Heart left ventricle (tissue), 16 donors: ENCODE data around the gene KRT31. TPM values are rescaled to one million over a fixed set of nuclear protein-coding genes. Genes with fewer than 3 reads are reported as not detected.
"Not testable (repeated sequence)": the region's sequence is repeated elsewhere in the genome, so short reads cannot be mapped to it uniquely, and the experiment has no call there.

ENCODE experiments used
- ATAC-seq, 4 donors: fragments of 200-7000 bp; cut with Tn5 transposase; one replicate each; pipeline ENCODE4 v1.9.1; 2020 to 2022; ENCODE audit warnings: moderate library complexity in 4 of 4, mild to moderate bottlenecking in 3 of 4, moderate number of reproducible peaks in 1 of 4
- DNase-seq, 5 donors: peaks; one replicate each; pipeline ENCODE4 v3.0.0-alpha.2; 2020
- H3K27ac ChIP-seq, 12 donors: fragments of 200-600 bp; sonication (generic) in 4 of 12; one replicate each; pipeline versions ENCODE4 v1.5.0 to v1.8.0; 2016 to 2022; ENCODE audit warnings: mild to moderate bottlenecking in 2 of 12
- H3K27me3 ChIP-seq, 9 donors: fragments of 200-600 bp; sonication (generic) in 2 of 9; one replicate each; pipeline versions ENCODE4 v1.5.1 to v1.8.0; 2016 to 2022; ENCODE audit warnings: mild to moderate bottlenecking in 3 of 9
- H3K36me3 ChIP-seq, 9 donors: fragments of 200-600 bp; sonication (generic) in 2 of 9; one replicate each; pipeline versions ENCODE4 v1.5.0 to v1.8.0; 2018 to 2022; ENCODE audit warnings: mild to moderate bottlenecking in 2 of 9
- H3K4me1 ChIP-seq, 12 donors: fragments of 200-600 bp; sonication (generic) in 4 of 12; one replicate each; pipeline versions ENCODE4 v1.5.0 to v1.8.0; 2016 to 2022; ENCODE audit warnings: mild to moderate bottlenecking in 3 of 12
- H3K4me3 ChIP-seq, 12 donors: fragments of 200-600 bp; sonication (generic) in 4 of 12; one replicate each; pipeline versions ENCODE4 v1.5.0 to v1.8.0; 2017 to 2022; ENCODE audit warnings: mild to moderate bottlenecking in 9 of 12, moderate library complexity in 4 of 12
- H3K9me3 ChIP-seq, 12 donors: fragments of 200-600 bp; sonication (generic) in 4 of 12; one replicate each; pipeline versions ENCODE4 v1.5.0 to v1.8.0; 2016 to 2022; ENCODE audit warnings: mild to moderate bottlenecking in 1 of 12
- CTCF ChIP-seq, 12 donors: fragments of 200-600 bp; sonication (generic) in 4 of 12; IDR thresholded peaks; one replicate each; pipeline versions ENCODE4 v1.5.0 to v1.8.0; 2018 to 2022; ENCODE audit warnings: antibody characterized with exemption in 12 of 12, mild to moderate bottlenecking in 5 of 12
- POLR2A ChIP-seq, 2 donors: fragments of 450-650 bp; IDR thresholded peaks; one replicate each; pipeline ENCODE4 v1.6.1; 2017; ENCODE audit warnings: antibody characterized with exemption in 2 of 2, mild to moderate bottlenecking in 2 of 2, moderate library complexity in 2 of 2
- WGBS, 4 donors: extraction: QIAGEN DNeasy Blood & Tissue Kit in 2 of 4; methylation state at CpG; one replicate each; pipeline versions ENCODE4 v1.1.5 to v1.1.7; 2013 to 2018; 5-methylcytosine and 5-hydroxymethylcytosine counted together
- intact Hi-C, 10 donors: fragments of 100-400 bp; cut with DNase I; formaldehyde crosslinking; loops; one replicate each; pipeline versions ENCODE4 v1.11.1 to v1.14.2; 2022
- polyA plus RNA-seq, 2 donors: library from polyadenylated mRNA; stranded (reverse); fragments of 200-250 nt; gene quantifications; one replicate each; pipeline ENCODE4 v1.2.3, GENCODE V29; 2013
- total RNA-seq, 9 donors: library from RNA; depleted of rRNA in 2 of 9; stranded (reverse); fragments of >200 nt in 2 of 9; fragmentation: NEBNext Ultra II Directional in 3 of 9; extraction: Animal tissue kit (Norgen Biotek cat#: 25700) in 3 of 9; gene quantifications; one replicate each; pipeline versions ENCODE4 v1.1.0 to v1.2.4, GENCODE V29; 2016 to 2023
- donor health status: ischemic (EF 13 %, LVEDD 7.1; RV severe dilation, severe dysfunction).
- donor health status: healthy with polysubstance abuse.
- donor health status: DM: no; HTN: yes; CAD: no.
- donor health status: DM: no; HTN: no; CAD: no.
- donor health status: ischemic (EF 25% LVEDD 6.9; RV normal size, moderate dysfunction).
- donor health status: ischemic (EF 25% LVEDD 5.7; RV mildly dilated, moderate dysfunction).
- donor health status: healthy.
- donor health status: DM: yes; HTN: yes; CAD: no.
- donor health status: ischemic (EF 35%, LVEDD 5.7; RV mildly dilated, moderate dysfunction).
- donor health status: nonischemic (EF 11% LVEDD 7.7; RV severe dilation, severe dysfunction).
- donor health status: DM: yes; HTN: yes; CAD: no.
- donor health status: PGD.
- donor health status: ischemic (EF 29% LVEDD 5.4; RV normal size, mild dysfunction).
- donor health status: nonischemic (EF 23%, LVEDD 6.1; RV moderate dilation, normal function).

The KRT31 gene
- total and polyA plus RNA-seq, 11 donors = not detected

DNA sequence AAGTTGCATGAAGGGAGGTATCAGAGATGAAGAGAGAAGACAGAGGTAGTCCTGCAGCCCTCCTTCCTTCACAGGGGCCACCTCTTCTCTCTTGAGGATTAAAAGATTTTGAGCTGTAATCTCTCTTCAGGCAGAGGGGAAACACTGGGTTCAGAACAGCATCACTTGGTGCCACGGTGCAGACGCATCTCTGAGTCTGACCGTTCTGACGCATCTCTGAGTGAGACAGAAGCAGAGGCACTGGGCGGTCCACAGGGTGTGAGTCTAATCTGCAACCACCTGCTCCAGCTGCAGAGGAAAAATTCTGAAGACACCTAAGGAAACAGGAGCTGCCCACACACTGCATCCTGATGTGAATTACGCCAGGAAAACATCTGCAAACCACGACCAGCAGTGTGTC lies 32.3 kb upstream of the KRT31 start:
- H3K4me3 ChIP-seq = no peak overlapping the region
- H3K27ac ChIP-seq = no peak overlapping the region
- no peaks in the 10 kb centered on the region for H3K9me3 ChIP-seq
- H3K4me1 ChIP-seq = peaks cover 0 to 9% (median 0%) of the 10 kb centered on the region in 12 donors
- no peak for ATAC-seq
- 58 to 73% (median 63%) methylated on average over 7 of the region's 7 CpGs for WGBS, 4 donors
- peaks cover 0 to 21% (median 0%) of the 10 kb centered on the region in 9 donors for H3K27me3 ChIP-seq
- intact Hi-C loops = no loop called here
- no peak for TF ChIP-seq POLR2A (IDR thresholded peaks at IDR 0.05)
- TF ChIP-seq CTCF (IDR thresholded peaks at IDR 0.05) = no peak
- no peak for DNase-seq
- H3K36me3 ChIP-seq = no peaks in the 10 kb centered on the region

DNA sequence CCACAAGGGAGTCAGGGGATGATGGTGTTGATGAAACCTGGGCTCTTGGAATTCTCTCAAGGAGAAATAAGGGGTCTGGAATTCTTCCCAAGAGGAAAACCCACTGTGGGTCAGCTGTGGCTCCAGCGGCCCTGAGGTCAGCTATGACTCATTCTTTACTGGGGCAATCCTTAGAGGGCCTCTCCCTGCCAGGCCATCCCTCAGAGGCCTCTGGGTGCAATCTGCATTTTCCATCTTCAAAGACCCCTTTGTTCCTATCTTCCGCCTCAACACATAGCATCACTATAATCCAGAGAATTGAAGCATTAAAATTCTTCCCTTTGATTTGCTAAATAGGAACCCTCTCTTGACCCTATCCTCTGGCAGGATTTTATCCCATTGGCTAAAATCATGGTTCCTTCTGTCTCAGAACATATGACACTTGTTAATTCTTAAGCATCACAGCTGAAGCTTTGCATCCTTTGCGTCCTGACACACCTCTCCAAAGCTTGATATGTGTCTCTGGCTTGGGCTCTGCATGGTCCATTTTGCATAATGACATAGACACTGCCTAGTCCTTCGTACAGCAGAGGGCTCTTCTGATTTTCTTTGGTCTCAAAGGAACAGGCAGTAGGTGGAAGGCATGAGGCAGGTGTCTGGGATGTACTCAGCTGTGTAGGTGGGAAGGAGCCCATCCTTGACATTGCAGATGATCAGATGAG lies 31.3 kb upstream of the KRT31 start:
- H3K4me3 ChIP-seq = no peak overlapping the region
- H3K36me3 ChIP-seq = no peaks in the 10 kb centered on the region
- H3K27ac ChIP-seq = no peak overlapping the region
- intact Hi-C loops = no loop called here
- H3K4me1 ChIP-seq = peaks cover 0 to under 1% (median 0%) of the 10 kb centered on the region in 12 donors
- no peaks in the 10 kb centered on the region for H3K9me3 ChIP-seq
- peaks cover 0 to 21% (median 0%) of the 10 kb centered on the region in 9 donors for H3K27me3 ChIP-seq
- 55 to 62% (median 58%) methylated on average over 4 of the region's 4 CpGs for WGBS, 4 donors
- TF ChIP-seq CTCF (IDR thresholded peaks at IDR 0.05) (no peak), POLR2A (IDR thresholded peaks at IDR 0.05) (no peak)
- DNase-seq = no peak
- no peak for ATAC-seq

DNA sequence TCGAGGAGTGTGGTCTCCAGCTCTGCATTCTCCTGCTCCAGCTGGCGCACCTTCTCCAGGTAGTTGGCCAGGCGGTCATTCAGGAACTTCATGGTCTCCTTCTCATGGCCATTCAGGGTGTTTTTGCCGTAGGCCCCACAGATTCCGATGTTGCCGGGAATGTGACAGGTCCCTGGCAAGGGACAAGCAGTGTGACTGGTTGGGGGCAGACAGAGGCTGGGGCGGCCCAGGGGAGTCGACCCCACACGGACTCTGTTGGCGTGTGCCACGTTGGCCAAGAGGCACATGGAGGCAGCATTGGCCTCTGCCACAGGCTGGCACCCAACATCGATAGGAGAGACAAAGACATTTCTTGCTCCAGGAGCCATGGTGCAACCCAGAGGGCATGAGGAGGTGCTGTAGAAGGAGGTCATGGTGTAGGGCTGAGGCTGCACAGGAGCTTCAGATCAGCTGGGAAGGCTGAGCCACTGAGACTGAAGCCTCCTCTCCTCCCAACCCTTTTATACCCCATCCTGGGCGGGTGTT lies 26.8 kb upstream of the KRT31 start, which contains the start of gene KRT37:
Gene KRT37, minus strand, starts transcription at position 475 of the 525 bp plus-strand sequence. Its CDS starts 62 bp downstream, at position 413.
- TF ChIP-seq CTCF (IDR thresholded peaks at IDR 0.05) (no peak), POLR2A (IDR thresholded peaks at IDR 0.05) (no peak)
- DNase-seq (no peak), ATAC-seq (no peak)
- Histone ChIP-seq H3K27ac (no peak within 1 kb of the TSS), H3K36me3 (no peaks in the 10 kb centered on the region), H3K9me3 (no peaks in the 10 kb centered on the region), H3K4me1 (no peaks in the 10 kb centered on the region), H3K4me3 (no peak within 1 kb of the TSS), H3K27me3 (peaks cover 0 to 7% (median 0%) of the 10 kb centered on the region in 9 donors)
- WGBS, 4 donors = 89 to 92% (median 91%) methylated on average over 12 to 13 of the region's 13 CpGs
- intact Hi-C loops = no loop called here

DNA sequence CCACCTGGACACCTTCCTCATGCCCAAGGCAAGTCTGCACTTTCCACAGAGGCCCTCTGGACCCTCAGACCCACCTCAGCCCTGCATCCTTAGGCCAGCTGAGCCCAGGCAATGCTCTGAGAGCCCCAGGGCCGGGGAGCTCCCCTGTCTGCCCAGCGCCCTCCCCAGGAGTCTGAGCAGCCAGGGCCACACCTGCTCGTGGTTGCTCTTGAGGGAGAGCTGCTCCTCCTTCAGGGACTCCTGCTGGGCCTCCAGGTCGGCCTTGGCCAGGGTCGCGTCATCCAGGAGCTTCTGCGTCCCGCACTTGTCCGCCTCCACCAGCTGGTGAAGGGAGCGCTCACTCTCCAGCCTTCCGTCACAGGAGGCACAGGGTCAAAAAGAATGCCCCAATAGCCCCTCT lies 25.2 kb upstream of the KRT31 start:
- DNase-seq, H3K4me1 ChIP-seq, H3K27ac ChIP-seq, H3K36me3 ChIP-seq, H3K9me3 ChIP-seq, H3K27me3 ChIP-seq, intact Hi-C loops, H3K4me3 ChIP-seq: not testable (repeated sequence)
- 80 to 97% (median 88%) methylated on average over 9 to 11 of the region's 11 CpGs for WGBS, 4 donors
- peak in 1 of 4 donors; percentile 29 for ATAC-seq
